K562 (cell line): ENCODE results near the gene EPX. TPM values are rescaled to one million over a fixed set of nuclear protein-coding genes. Genes with fewer than 3 reads are reported as not detected.

Experiments used
- CAMTA2 ChIP-seq: fragments of 250-450 bp; sonication (Bioruptor Pico); conservative IDR thresholded peaks from 2 replicates; pipeline ENCODE4 v1.5.1; 2022
- CREB1 ChIP-seq, 2 experiments: sonication (generic) in 1 of 2; formaldehyde crosslinking in 1 of 2; IDR thresholded peaks; 2 replicates each; pipeline versions ENCODE4 v1.6.1 to v1.8.0; 2012 to 2022; ENCODE audit warnings: inconsistent platforms in 1 of 2, mild to moderate bottlenecking in 1 of 2, missing genetic modification reagents in 1 of 2, moderate library complexity in 1 of 2
- HNRNPUL1 ChIP-seq: fragments of 200-400 bp; formaldehyde crosslinking; IDR thresholded peaks from 2 replicates; pipeline ENCODE4 v1.6.1; 2017; ENCODE audit warnings: low read length
- KLF6 ChIP-seq: fragments of 250-450 bp; sonication (Bioruptor Pico); IDR thresholded peaks from 2 replicates; pipeline ENCODE4 v1.4.0; 2020; ENCODE audit warnings: mild to moderate bottlenecking, moderate library complexity, borderline replicate concordance
- MYNN ChIP-seq, 2 experiments: sonication (generic); formaldehyde crosslinking in 1 of 2; IDR thresholded peaks; 2 replicates each; pipeline versions ENCODE4 v1.5.0 to v1.6.1; 2016 to 2020; ENCODE audit warnings: antibody characterized with exemption in 1 of 2, missing genetic modification reagents in 1 of 2
- SMAD4 ChIP-seq: fragments of 250-450 bp; sonication (Bioruptor Pico); conservative IDR thresholded peaks from 2 replicates; pipeline ENCODE4 v1.8.0; 2021; ENCODE audit warnings: inconsistent platforms, mild to moderate bottlenecking, moderate library complexity
- SPI1 ChIP-seq: IDR thresholded peaks from 2 replicates; pipeline ENCODE4 v1.6.1; 2011; ENCODE audit warnings: low read depth, low read length, control low read depth, borderline replicate concordance
- SRF ChIP-seq, 2 experiments: fragments of 250-450, 450-650 bp in 1 of 2; sonication (Bioruptor Pico) in 1 of 2; sonication (generic) in 1 of 2; formaldehyde crosslinking; IDR thresholded peaks; 2 replicates each; pipeline versions ENCODE4 v1.5.0 to v1.5.1; 2020 to 2022; ENCODE audit warnings: mild to moderate bottlenecking in 1 of 2, missing genetic modification reagents in 1 of 2
- SUPT5H ChIP-seq: fragments of 450-650 bp; IDR thresholded peaks from 2 replicates; pipeline ENCODE4 v1.6.1; 2016
- TAF15 ChIP-seq: fragments of 200-400 bp; formaldehyde crosslinking; IDR thresholded peaks from 2 replicates; pipeline ENCODE4 v1.6.1; 2017; ENCODE audit warnings: mild to moderate bottlenecking, low read depth, low read length, moderate library complexity
- ZBED1 ChIP-seq: IDR thresholded peaks from 2 replicates; pipeline ENCODE4 v1.6.1; 2014
- ZNF785 ChIP-seq: fragments of 250-450 bp; sonication (Bioruptor Pico); IDR thresholded peaks from 2 replicates; pipeline ENCODE4 v1.4.0; 2020; ENCODE audit warnings: mild to moderate bottlenecking
- polyA plus RNA-seq, 8 experiments: library from polyadenylated mRNA; depleted of rRNA in 4 of 8; stranded (reverse) in 5 of 8; unstranded in 3 of 8; fragments of >200 nt; fragmentation: Nextera tagmentation in 2 of 8; fragmentation: Illumina TruSeq in 1 of 8; extraction: Ambion mirVana in 2 of 8; extraction: Trizol in 1 of 8; gene quantifications; 2 replicates each; pipeline versions ENCODE4 v1.2.1 to v1.2.3, GENCODE V29; 2011 to 2014; ENCODE audit warnings: inconsistent platforms in 1 of 8, missing spikeins in 1 of 8
- total RNA-seq, 7 experiments: library from RNA; depleted of rRNA in 6 of 7; stranded (reverse); fragments of >200 nt in 6 of 7; fragmentation: Illumina TruSeq in 2 of 7; extraction: Trizol in 2 of 7; gene quantifications; 2 replicates each; pipeline versions ENCODE4 v1.2.1 to v1.2.3, GENCODE V29; 2011 to 2021; ENCODE audit warnings: low replicate concordance in 1 of 7
- TF ChIP-seq, protein P1 (sequence below): fragments of 250-450 bp; sonication (Bioruptor Pico); IDR thresholded peaks from 2 replicates; pipeline ENCODE4 v1.5.0; 2021
- TF ChIP-seq, protein P2 (sequence below): fragments of 450-650 bp; IDR thresholded peaks from 2 replicates; pipeline ENCODE4 v1.6.1; 2016; ENCODE audit warnings: borderline replicate concordance
- TF ChIP-seq, protein P3 (sequence below): sonication (generic); formaldehyde crosslinking; IDR thresholded peaks from 2 replicates; pipeline ENCODE4 v1.8.0; 2022; ENCODE audit warnings: mild to moderate bottlenecking, missing genetic modification reagents
- TF ChIP-seq, protein P4 (sequence below): fragments of 150-350 bp; conservative IDR thresholded peaks from 2 replicates; pipeline ENCODE4 v1.6.1; 2014; ENCODE audit warnings: low read length
- TF ChIP-seq, protein P5 (sequence below): fragments of 450-650 bp; IDR thresholded peaks from 2 replicates; pipeline ENCODE4 v1.6.1; 2016

EPX gene
- total and polyA plus RNA-seq, 9 of the 15 experiments (the other 6 are each of a cell fraction or from before 2014, with no cell fraction given), result 0.07 to 0.33 (median 0.19) TPM; not detected in 3

DNA sequence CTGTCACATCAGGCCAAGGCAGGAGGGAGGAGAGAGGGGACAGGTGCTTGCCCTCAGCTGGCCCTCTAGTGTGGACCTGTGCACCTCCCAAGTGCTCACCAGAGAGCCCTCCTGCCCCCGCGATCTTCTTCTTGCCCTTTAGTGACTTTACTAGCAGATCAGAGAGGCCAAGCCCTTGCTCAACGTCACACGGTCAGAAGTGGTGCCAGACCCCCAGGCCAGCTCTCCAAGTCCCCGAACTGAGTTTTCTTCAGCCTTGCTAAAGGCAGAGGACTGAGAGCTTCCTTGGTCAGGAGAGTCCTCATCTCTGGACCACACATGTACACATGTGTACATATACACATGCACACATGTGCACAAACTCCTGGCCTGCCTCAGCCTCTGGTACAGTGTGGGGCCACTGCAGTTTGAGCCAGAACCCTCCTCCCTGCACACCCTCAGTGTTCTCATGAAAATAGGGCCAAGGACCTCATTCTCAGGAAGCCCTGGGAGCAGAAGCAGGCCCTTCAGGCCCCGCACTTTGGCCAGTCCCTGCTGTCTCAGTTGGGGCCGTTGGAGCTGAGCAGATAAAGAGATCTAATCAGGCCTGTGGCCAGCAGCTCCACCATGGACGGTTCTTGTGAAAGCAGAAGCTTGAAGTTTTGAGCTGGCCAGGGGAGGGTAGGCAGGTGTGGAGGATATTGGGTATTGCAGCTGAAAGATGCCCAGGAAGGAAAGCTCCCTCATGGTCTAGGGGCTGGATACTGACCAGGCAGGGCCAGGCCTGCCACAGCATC is 7.4 kb upstream of the EPX start (continued):
- TF ChIP-seq HNRNPUL1, result no peak
- TF ChIP-seq, protein P1, sequence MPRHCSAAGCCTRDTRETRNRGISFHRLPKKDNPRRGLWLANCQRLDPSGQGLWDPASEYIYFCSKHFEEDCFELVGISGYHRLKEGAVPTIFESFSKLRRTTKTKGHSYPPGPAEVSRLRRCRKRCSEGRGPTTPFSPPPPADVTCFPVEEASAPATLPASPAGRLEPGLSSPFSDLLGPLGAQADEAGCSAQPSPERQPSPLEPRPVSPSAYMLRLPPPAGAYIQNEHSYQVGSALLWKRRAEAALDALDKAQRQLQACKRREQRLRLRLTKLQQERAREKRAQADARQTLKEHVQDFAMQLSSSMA, result no peak
- TF ChIP-seq MYNN (IDR thresholded peaks at IDR 0.05), result no peak
- no peak for TF ChIP-seq MYNN (CRISPR knock-in tag; IDR thresholded peaks at IDR 0.05)
- no peak for TF ChIP-seq SUPT5H
- no peak for TF ChIP-seq TAF15
- TF ChIP-seq, protein P2, sequence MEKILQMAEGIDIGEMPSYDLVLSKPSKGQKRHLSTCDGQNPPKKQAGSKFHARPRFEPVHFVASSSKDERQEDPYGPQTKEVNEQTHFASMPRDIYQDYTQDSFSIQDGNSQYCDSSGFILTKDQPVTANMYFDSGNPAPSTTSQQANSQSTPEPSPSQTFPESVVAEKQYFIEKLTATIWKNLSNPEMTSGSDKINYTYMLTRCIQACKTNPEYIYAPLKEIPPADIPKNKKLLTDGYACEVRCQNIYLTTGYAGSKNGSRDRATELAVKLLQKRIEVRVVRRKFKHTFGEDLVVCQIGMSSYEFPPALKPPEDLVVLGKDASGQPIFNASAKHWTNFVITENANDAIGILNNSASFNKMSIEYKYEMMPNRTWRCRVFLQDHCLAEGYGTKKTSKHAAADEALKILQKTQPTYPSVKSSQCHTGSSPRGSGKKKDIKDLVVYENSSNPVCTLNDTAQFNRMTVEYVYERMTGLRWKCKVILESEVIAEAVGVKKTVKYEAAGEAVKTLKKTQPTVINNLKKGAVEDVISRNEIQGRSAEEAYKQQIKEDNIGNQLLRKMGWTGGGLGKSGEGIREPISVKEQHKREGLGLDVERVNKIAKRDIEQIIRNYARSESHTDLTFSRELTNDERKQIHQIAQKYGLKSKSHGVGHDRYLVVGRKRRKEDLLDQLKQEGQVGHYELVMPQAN, result no peak
- TF ChIP-seq ZNF785, result no peak
- TF ChIP-seq, protein P3, sequence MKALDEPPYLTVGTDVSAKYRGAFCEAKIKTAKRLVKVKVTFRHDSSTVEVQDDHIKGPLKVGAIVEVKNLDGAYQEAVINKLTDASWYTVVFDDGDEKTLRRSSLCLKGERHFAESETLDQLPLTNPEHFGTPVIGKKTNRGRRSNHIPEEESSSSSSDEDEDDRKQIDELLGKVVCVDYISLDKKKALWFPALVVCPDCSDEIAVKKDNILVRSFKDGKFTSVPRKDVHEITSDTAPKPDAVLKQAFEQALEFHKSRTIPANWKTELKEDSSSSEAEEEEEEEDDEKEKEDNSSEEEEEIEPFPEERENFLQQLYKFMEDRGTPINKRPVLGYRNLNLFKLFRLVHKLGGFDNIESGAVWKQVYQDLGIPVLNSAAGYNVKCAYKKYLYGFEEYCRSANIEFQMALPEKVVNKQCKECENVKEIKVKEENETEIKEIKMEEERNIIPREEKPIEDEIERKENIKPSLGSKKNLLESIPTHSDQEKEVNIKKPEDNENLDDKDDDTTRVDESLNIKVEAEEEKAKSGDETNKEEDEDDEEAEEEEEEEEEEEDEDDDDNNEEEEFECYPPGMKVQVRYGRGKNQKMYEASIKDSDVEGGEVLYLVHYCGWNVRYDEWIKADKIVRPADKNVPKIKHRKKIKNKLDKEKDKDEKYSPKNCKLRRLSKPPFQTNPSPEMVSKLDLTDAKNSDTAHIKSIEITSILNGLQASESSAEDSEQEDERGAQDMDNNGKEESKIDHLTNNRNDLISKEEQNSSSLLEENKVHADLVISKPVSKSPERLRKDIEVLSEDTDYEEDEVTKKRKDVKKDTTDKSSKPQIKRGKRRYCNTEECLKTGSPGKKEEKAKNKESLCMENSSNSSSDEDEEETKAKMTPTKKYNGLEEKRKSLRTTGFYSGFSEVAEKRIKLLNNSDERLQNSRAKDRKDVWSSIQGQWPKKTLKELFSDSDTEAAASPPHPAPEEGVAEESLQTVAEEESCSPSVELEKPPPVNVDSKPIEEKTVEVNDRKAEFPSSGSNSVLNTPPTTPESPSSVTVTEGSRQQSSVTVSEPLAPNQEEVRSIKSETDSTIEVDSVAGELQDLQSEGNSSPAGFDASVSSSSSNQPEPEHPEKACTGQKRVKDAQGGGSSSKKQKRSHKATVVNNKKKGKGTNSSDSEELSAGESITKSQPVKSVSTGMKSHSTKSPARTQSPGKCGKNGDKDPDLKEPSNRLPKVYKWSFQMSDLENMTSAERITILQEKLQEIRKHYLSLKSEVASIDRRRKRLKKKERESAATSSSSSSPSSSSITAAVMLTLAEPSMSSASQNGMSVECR (CRISPR knock-in tag), result no peak
- TF ChIP-seq CREB1 (IDR thresholded peaks at IDR 0.05), result no peak
- TF ChIP-seq CREB1 (CRISPR knock-in tag; IDR thresholded peaks at IDR 0.05), result no peak
- no peak for TF ChIP-seq SPI1
- TF ChIP-seq, protein P4, sequence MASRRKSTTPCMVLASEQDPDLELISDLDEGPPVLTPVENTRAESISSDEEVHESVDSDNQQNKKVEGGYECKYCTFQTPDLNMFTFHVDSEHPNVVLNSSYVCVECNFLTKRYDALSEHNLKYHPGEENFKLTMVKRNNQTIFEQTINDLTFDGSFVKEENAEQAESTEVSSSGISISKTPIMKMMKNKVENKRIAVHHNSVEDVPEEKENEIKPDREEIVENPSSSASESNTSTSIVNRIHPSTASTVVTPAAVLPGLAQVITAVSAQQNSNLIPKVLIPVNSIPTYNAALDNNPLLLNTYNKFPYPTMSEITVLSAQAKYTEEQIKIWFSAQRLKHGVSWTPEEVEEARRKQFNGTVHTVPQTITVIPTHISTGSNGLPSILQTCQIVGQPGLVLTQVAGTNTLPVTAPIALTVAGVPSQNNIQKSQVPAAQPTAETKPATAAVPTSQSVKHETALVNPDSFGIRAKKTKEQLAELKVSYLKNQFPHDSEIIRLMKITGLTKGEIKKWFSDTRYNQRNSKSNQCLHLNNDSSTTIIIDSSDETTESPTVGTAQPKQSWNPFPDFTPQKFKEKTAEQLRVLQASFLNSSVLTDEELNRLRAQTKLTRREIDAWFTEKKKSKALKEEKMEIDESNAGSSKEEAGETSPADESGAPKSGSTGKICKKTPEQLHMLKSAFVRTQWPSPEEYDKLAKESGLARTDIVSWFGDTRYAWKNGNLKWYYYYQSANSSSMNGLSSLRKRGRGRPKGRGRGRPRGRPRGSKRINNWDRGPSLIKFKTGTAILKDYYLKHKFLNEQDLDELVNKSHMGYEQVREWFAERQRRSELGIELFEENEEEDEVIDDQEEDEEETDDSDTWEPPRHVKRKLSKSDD, result no peak
- peak; percentile 75; the same call in 1 of the 2 replicates for TF ChIP-seq KLF6 (CRISPR knock-in tag)
- TF ChIP-seq SRF (CRISPR knock-in tag; IDR thresholded peaks at IDR 0.05), result no peak
- peak; percentile 78 for TF ChIP-seq SMAD4
- TF ChIP-seq, protein P5, sequence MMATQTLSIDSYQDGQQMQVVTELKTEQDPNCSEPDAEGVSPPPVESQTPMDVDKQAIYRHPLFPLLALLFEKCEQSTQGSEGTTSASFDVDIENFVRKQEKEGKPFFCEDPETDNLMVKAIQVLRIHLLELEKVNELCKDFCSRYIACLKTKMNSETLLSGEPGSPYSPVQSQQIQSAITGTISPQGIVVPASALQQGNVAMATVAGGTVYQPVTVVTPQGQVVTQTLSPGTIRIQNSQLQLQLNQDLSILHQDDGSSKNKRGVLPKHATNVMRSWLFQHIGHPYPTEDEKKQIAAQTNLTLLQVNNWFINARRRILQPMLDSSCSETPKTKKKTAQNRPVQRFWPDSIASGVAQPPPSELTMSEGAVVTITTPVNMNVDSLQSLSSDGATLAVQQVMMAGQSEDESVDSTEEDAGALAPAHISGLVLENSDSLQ, result no peak
- no peak for TF ChIP-seq ZBED1
- no peak for TF ChIP-seq CAMTA2 (CRISPR knock-in tag)
